Epithelial cell of proximal tubule (primary cell): ENCODE results near the gene TSEN34. TPM values are rescaled to one million over a fixed set of nuclear protein-coding genes. Genes with fewer than 3 reads are reported as not detected.
"Not testable (repeated sequence)": the region's sequence is repeated elsewhere in the genome, so short reads cannot be mapped to it uniquely, and the experiment has no call there.

Experiments used
- DNase-seq: peaks from one replicate; pipeline ENCODE4 v3.0.0-alpha.2; 2011; ENCODE audit warnings: low read depth
- H3K4me3 ChIP-seq: 2 replicates; pipeline ENCODE4 v1.5.1; 2011; ENCODE audit warnings: low read depth, mild to moderate bottlenecking, low read length
- CTCF ChIP-seq: conservative IDR thresholded peaks from 2 replicates; pipeline ENCODE4 v1.5.1; 2012; ENCODE audit warnings: low read depth, mild to moderate bottlenecking, low read length
- total RNA-seq: library from RNA; depleted of rRNA; stranded (reverse); fragments of >200 nt; gene quantifications from 2 replicates; pipeline ENCODE4 v1.2.3, GENCODE V29; 2015

The TSEN34 gene
- total RNA-seq, 1 donor from 2014 or later = 174 TPM

DNA sequence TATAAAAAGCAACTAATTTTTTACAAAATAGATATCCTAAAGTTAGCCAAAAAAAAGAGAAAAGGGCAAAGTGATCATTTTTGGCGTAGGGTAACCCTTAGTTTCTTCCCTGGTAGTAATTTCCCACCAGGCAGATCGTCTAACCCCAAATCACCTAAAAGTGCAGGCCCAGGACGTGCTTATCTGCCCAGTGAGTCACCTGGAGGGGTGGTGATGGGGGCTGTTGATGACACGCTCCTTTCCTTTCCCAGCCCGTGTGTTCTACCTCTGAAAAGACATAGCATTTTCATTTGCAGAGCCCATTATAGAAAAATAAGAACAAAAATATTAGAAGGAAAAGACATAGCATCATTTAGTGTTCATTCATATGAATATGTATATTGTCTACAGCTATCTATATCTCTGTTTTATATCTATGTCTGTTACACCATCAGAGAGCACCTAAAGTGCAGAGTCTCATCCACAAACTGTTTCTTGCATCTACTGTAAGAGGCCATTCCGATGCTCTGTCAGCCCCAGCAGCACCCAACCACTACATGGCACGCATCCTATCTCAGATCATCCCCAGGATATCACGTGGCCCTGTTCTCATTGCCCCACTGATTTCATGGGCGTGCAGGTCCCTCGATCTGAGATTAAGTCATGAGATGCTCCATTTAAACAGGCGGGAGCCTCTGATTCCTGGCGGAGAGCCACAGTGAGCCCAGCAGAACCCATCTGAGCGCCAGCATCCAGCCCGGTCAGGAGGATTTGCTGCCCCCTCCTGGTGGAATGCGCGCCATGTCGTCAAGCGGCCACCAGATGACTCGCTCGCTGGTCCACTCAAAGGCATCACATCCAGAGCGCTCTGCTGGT lies 40.2 kb downstream of the TSEN34 start:
- TF ChIP-seq CTCF = peak; percentile 98
- DNase-seq = no peak
- H3K4me3 ChIP-seq = no peak overlapping the region

DNA sequence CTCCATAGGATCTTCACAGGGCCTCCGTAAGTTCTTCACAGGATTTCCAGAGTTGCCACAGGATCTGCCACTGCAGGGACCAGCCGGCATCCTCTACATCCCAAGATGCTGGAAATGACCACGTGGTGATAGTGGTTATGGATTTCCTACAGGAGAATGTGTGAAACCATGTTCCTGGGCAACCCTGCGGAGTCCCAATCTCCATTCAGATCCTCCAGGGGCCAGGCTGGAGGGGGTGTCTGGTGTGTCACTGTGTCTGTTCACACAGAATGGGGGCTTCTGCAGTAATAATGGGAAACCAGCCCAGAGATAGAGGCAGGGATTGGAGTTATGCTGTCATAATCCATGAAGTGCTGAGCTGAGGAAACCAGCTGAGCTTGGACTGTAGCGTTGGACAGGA lies 42.8 kb downstream of the TSEN34 start:
- H3K4me3 ChIP-seq = no peak overlapping the region
- DNase-seq = no peak
- TF ChIP-seq CTCF = no peak

DNA sequence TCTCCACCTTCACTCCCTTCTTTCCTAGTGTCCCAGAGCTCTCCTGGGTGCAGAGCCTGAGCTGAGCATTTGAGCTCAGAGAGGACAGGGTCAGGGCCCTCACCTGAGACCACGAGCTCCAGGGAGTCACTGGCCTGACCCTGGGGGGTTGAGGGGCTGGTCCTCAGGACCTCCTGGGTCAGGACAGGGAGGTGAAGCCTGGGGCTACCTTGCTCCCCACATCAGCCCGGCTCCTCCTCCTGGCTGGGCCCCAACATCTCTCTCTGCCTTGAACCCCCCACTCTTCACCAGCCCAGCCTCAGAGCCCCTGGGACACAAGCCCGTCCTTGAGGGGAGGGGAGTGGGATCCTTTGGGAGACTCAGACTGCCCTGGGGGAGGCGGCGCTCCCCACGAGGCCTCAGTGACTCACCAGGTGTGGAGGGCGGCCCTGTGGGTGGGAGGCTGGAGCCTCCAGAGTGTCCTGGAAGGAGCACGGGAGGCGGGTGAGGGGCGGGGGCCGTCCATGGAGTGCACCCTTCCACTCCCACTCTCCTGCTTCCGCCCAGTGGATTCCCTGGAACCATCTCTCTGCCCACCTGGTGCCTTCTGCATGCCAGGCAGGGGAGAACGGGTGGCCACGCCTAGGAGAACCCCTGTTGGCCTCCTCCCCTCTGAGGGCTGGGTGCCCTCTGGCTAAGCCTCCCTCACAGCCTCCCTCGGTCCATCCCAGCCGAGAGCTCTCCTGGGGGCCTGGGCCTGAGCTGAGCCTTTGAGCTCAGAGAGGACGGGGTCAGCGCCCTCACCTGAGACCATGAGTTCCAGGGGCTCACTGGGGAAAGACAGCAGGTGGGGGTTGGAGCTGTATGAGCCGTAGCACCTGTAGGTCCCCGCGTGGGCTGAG lies 48.6 kb downstream of the TSEN34 start:
- not testable (repeated sequence) for H3K4me3 ChIP-seq, DNase-seq

DNA sequence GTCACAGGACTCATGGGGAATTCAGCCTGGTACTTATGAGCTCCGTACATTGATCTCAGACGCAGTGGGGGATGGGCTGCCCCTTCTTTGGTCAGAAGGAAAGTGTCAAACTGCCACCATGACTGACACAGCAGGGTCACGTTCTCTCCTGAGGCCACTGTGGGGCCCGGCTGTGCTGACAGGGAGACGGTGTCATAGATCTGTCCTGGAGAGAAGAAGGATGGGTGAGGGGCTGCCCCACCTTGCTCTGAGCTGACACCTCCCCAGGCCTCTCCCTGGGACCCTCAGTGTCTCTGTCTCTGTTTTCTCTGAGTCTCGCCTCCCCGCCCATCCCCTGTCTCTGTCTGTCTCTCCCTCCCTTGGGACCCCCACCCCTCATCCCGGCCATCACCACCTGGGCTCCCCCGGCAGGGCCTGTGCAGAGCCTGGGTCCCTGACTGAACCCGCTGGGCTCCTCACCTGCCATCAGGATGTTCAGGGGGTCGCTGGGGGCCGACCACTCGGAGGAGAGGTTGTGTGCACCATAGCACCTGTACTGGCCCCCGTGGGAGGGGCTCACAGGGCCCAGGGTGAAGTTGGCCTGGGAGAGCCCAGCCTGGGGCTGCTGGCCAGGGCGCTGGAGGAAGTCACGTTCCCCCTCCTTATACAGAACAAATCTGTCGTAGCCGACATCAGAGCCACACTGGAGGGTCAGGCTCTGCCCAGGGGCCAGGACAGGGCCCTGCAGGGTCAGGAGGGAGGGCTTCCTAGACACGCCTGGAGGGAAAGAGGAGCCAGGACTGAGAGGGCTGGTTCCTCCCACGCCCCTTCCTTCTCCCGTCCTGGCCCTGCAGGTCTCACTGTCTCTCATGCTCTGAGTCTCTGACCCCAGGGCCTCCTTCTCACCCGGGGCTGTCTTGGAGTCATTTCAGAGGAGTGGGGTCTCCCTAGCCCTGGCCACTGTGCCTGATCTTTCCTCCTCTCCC lies 49.5 kb downstream of the TSEN34 start:
- DNase-seq, H3K4me3 ChIP-seq: not testable (repeated sequence)

GRCh38 chr19:54242234-54242633 lies 51.1 kb downstream of the TSEN34 start:
- H3K4me3 ChIP-seq, DNase-seq: not testable (repeated sequence)

- not testable (repeated sequence) for DNase-seq, H3K4me3 ChIP-seq
Measured at GRCh38 chr19:54242646-54243045, 51.5 kb downstream of the TSEN34 start, which contains the start of gene LILRA6. TSS of gene LILRA6 (minus strand) at chr19:54242790.

DNA sequence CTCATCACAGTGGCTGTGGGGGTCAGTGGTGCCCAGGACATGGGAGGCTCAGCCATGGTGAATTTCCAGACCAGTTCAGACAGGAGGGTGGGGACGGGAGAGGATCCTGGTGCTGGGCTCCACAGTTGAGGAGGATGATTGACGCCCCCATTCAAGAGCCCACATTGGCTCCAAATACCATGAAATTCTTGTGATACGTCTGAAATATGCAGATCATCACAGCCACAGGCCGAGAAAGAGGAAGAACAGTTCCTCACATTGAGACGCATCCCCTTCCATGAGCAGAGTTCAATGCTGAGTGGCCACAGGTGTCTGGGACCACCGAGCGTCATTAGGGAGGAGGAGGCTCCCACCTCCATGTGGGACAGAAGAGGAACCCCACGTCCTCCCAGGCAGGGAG lies 52.7 kb downstream of the TSEN34 start:
- DNase-seq, H3K4me3 ChIP-seq: not testable (repeated sequence)

Other genes starting within 250 kb of the TSEN34 start
- under 0.01 TPM in 1 of 2 replicates, not detected in the other for gene CACNG8, start 228.4 kb upstream of the TSEN34 start, total RNA-seq
- gene CACNG6, start 199.7 kb upstream of the TSEN34 start, total RNA-seq = 0.29 and 0.94 TPM in 2 replicates
- 0.75 TPM in 1 of 2 replicates, not detected in the other for gene VSTM1, start 127.4 kb upstream of the TSEN34 start, total RNA-seq
- not detected in 2 replicates for gene TARM1, start 109.9 kb upstream of the TSEN34 start, total RNA-seq
- gene OSCAR, start 90.5 kb upstream of the TSEN34 start, total RNA-seq = 0.22 TPM in 1 of 2 replicates, not detected in the other
- gene NDUFA3, start 88.5 kb upstream of the TSEN34 start, total RNA-seq = 35.9 and 39.6 TPM in 2 replicates
- 22.1 and 39.6 TPM in 2 replicates for gene TFPT, start 75.7 kb upstream of the TSEN34 start, total RNA-seq
- gene PRPF31, start 75.6 kb upstream of the TSEN34 start, total RNA-seq = 64.3 and 111 TPM in 2 replicates
- 17.7 and 20.5 TPM in 2 replicates for gene CNOT3, start 53.5 kb upstream of the TSEN34 start, total RNA-seq
- 6.7 and 11.5 TPM in 2 replicates for gene LENG1, start 31.6 kb upstream of the TSEN34 start, total RNA-seq
- 3.7 and 9.5 TPM in 2 replicates for gene TMC4, start 18.1 kb upstream of the TSEN34 start, total RNA-seq
- 109 and 218 TPM in 2 replicates for gene MBOAT7, start 1.7 kb upstream of the TSEN34 start, total RNA-seq
- 2,374 and 2,446 TPM in 2 replicates for gene RPS9, start 9.6 kb downstream of the TSEN34 start, total RNA-seq
- gene LILRB3, start 31.7 kb downstream of the TSEN34 start, total RNA-seq = not detected in 2 replicates
- gene LILRA6, start 51.5 kb downstream of the TSEN34 start, total RNA-seq = not detected in 2 replicates
- gene LILRB5, start 66.0 kb downstream of the TSEN34 start, total RNA-seq = not detected in 2 replicates
- not detected in 2 replicates for gene LILRB2, start 89.8 kb downstream of the TSEN34 start, total RNA-seq
- not detected in 2 replicates for gene LILRA5, start 121.9 kb downstream of the TSEN34 start, total RNA-seq
- gene LILRA4, start 147.9 kb downstream of the TSEN34 start, total RNA-seq = not detected in 2 replicates
- gene LAIR1, start 173.6 kb downstream of the TSEN34 start, total RNA-seq = not detected in 2 replicates
- 3.6 TPM in 1 of 2 replicates, not detected in the other for gene TTYH1, start 224.2 kb downstream of the TSEN34 start, total RNA-seq